ENCODE measurements around the gene PDZRN4.

GRCh38 chr12:41418586-41418985 is 230.5 kb downstream of the PDZRN4 start:
- no peak for TF ChIP-seq POLR2A (IDR thresholded peaks at IDR 0.05)
- TF ChIP-seq, protein P1, sequence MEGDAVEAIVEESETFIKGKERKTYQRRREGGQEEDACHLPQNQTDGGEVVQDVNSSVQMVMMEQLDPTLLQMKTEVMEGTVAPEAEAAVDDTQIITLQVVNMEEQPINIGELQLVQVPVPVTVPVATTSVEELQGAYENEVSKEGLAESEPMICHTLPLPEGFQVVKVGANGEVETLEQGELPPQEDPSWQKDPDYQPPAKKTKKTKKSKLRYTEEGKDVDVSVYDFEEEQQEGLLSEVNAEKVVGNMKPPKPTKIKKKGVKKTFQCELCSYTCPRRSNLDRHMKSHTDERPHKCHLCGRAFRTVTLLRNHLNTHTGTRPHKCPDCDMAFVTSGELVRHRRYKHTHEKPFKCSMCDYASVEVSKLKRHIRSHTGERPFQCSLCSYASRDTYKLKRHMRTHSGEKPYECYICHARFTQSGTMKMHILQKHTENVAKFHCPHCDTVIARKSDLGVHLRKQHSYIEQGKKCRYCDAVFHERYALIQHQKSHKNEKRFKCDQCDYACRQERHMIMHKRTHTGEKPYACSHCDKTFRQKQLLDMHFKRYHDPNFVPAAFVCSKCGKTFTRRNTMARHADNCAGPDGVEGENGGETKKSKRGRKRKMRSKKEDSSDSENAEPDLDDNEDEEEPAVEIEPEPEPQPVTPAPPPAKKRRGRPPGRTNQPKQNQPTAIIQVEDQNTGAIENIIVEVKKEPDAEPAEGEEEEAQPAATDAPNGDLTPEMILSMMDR (IDR thresholded peaks at IDR 0.05) = no peak

All from tibial nerve (tissue), 3 donors.